ENCODE measurements around the gene AKT3. TPM values are rescaled to one million over a fixed set of nuclear protein-coding genes. Genes with fewer than 3 reads are reported as not detected.
A peak's percentile ranks its signal among the peaks of the same experiment; 100 is the strongest.

AKT3 gene
- total RNA-seq, 4 donors from 2014 or later = 8.5 to 16.0 (median 15.2) TPM

DNA sequence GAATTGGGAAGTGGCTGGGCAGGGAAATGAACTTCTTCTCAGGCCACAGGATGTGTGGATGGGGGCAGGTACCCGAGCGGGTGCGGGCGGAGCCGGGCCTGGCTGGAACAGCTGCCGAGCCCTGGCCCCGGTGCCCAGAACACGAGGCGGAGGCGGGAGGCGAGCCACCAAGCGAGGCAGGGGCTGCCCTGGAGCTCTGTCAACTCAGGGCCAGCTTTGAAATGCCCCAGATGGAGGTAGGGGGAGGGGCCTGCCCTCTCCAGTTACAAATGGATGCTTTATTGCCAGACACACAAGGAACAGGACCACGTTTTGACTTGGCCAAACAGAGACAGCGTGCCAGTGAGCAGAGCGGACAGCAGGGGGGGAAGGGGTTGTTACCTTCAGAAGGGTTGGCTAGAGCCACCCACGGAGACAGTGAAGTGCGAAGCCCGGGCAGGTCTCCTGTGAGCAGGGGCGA lies 353.8 kb downstream of the AKT3 start:
- no peak for TF ChIP-seq POLR2A (IDR thresholded peaks at IDR 0.05)
- TF ChIP-seq, protein P1, sequence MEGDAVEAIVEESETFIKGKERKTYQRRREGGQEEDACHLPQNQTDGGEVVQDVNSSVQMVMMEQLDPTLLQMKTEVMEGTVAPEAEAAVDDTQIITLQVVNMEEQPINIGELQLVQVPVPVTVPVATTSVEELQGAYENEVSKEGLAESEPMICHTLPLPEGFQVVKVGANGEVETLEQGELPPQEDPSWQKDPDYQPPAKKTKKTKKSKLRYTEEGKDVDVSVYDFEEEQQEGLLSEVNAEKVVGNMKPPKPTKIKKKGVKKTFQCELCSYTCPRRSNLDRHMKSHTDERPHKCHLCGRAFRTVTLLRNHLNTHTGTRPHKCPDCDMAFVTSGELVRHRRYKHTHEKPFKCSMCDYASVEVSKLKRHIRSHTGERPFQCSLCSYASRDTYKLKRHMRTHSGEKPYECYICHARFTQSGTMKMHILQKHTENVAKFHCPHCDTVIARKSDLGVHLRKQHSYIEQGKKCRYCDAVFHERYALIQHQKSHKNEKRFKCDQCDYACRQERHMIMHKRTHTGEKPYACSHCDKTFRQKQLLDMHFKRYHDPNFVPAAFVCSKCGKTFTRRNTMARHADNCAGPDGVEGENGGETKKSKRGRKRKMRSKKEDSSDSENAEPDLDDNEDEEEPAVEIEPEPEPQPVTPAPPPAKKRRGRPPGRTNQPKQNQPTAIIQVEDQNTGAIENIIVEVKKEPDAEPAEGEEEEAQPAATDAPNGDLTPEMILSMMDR (IDR thresholded peaks at IDR 0.05 in 4 of 5, conservative IDR thresholded peaks at IDR 0.05 in 1 of 5) = no peak
- Histone ChIP-seq H3K4me1 (peaks cover 8 to 13% of the 10 kb centered on the region in 2 donors), H3K27me3 (no peaks in the 10 kb centered on the region), H3K27ac (peak overlapping the region; percentile 42 to 73 (median 66)), H3K36me3 (peaks cover 0 to under 1% of the 10 kb centered on the region in 2 donors), H3K4me3 (no peak overlapping the region), H3K9me3 (no peaks in the 10 kb centered on the region)
- in situ Hi-C loops (cut with MboI; ENCODE audit: low sequenced_read_pairs in 4 of 4) = no loop called here
- intact Hi-C loops (cut with DNase I; ENCODE audit: low total_unique reads) = no loop called here
- peak; percentile 5 to 55 for ATAC-seq
- DNase-seq = peak in 1 of 2 donors; percentile 38

DNA sequence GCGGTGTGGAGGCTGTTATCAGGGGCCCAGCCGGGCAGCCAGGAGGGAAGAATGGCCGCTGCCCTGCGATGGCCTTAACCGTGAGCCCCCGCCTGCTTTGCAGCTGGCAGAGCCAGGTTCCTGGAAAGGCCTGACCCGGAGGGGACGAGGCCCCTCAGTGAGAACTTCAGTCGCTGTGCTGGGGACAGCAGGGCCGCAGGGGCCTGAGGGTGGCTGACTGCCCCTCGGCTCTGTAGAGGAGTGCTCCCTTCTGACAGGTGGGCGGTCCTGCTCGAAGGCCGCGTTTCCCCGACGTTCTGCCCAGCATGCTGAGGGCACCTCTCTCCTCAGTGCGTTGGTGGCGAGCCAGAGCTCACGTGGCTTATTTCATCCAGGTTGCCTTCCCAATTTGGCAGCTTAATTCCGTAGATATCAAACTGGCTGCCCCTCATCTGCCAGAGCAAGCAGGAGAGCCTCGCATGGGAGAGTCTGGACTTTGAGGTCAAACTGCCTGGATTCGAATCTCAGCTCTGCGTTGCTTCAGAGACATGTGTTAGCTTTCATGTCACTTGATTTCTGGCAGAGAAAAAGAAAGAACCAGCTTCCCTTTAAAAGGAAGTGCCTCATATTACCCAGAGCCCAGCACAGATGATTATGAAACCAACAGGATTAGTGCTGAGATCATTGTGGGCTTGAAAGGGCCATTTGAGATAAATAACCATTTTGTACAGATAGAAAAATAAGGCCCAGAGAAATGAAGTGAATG lies 354.4 kb downstream of the AKT3 start:
- ATAC-seq (peak; percentile 68 to 85), DNase-seq (no peak)
- Histone ChIP-seq H3K9me3 (no peaks in the 10 kb centered on the region), H3K27ac (peak overlapping the region; percentile 42 to 73 (median 66)), H3K36me3 (no peaks in the 10 kb centered on the region), H3K4me3 (no peak overlapping the region), H3K4me1 (peaks cover 8 to 13% of the 10 kb centered on the region in 2 donors), H3K27me3 (no peaks in the 10 kb centered on the region)
- in situ Hi-C loops (cut with MboI; ENCODE audit: low sequenced_read_pairs in 4 of 4) (no loop called here), intact Hi-C loops (cut with DNase I; ENCODE audit: low total_unique reads) (no loop called here)
- TF ChIP-seq POLR2A (IDR thresholded peaks at IDR 0.05) = no peak
- TF ChIP-seq, protein P1 (IDR thresholded peaks at IDR 0.05 in 4 of 5, conservative IDR thresholded peaks at IDR 0.05 in 1 of 5) = no peak

- DNase-seq (no peak), ATAC-seq (no peak)
- in situ Hi-C loops (cut with MboI; ENCODE audit: low sequenced_read_pairs in 4 of 4) = no loop called here
- no peak for TF ChIP-seq POLR2A (IDR thresholded peaks at IDR 0.05)
- TF ChIP-seq, protein P1 (IDR thresholded peaks at IDR 0.05 in 4 of 5, conservative IDR thresholded peaks at IDR 0.05 in 1 of 5) = no peak
- H3K36me3 ChIP-seq = no peaks in the 10 kb centered on the region
- H3K4me1 ChIP-seq = peaks cover 8 to 13% of the 10 kb centered on the region in 2 donors
- no peaks in the 10 kb centered on the region for H3K9me3 ChIP-seq
- peak overlapping the region; percentile 42 to 73 (median 66) for H3K27ac ChIP-seq
- intact Hi-C loops (cut with DNase I; ENCODE audit: low total_unique reads) = no loop called here
- no peaks in the 10 kb centered on the region for H3K27me3 ChIP-seq
- H3K4me3 ChIP-seq = no peak overlapping the region
Observed at GRCh38 chr1:243494741-243495431, 355.2 kb downstream of the AKT3 start.

GRCh38 chr1:243493156-243494129 lies 356.6 kb downstream of the AKT3 start:
- Histone ChIP-seq H3K4me1 (peaks cover 8 to 13% of the 10 kb centered on the region in 2 donors), H3K27ac (no peak overlapping the region), H3K27me3 (no peaks in the 10 kb centered on the region), H3K9me3 (no peaks in the 10 kb centered on the region), H3K36me3 (peaks cover 0 to 3% of the 10 kb centered on the region in 2 donors), H3K4me3 (no peak overlapping the region)
- intact Hi-C loops (cut with DNase I; ENCODE audit: low total_unique reads) = no loop called here
- DNase-seq = no peak
- ATAC-seq = no peak
- no peak for TF ChIP-seq POLR2A (IDR thresholded peaks at IDR 0.05)
- TF ChIP-seq, protein P1 (IDR thresholded peaks at IDR 0.05 in 4 of 5, conservative IDR thresholded peaks at IDR 0.05 in 1 of 5) = no peak
- in situ Hi-C loops (cut with MboI; ENCODE audit: low sequenced_read_pairs in 4 of 4) = no loop called here

Measured in gastrocnemius medialis (tissue), 4 donors.